Measurements from ENCODE around the gene DOCK2.

DNA sequence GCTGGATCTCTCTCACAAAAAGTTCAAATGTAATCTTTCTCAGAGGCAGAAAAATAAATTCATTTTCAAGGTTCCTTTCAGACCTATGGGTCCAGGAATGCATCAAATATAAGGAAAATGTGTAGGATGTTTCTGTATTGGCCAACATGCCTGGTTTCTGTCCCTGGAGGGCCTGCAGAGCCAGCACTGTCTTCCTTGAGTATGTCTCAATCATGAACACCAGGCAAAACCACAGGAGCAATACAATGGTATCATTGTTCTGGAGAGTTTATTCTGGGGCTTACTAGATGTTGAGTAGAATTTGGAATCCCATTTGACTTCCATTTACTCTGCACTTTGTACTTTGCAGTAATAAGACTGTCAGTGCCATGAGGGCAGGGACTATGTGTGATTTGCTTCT lies 319.7 kb downstream of the DOCK2 start:
- TF ChIP-seq, protein P1, sequence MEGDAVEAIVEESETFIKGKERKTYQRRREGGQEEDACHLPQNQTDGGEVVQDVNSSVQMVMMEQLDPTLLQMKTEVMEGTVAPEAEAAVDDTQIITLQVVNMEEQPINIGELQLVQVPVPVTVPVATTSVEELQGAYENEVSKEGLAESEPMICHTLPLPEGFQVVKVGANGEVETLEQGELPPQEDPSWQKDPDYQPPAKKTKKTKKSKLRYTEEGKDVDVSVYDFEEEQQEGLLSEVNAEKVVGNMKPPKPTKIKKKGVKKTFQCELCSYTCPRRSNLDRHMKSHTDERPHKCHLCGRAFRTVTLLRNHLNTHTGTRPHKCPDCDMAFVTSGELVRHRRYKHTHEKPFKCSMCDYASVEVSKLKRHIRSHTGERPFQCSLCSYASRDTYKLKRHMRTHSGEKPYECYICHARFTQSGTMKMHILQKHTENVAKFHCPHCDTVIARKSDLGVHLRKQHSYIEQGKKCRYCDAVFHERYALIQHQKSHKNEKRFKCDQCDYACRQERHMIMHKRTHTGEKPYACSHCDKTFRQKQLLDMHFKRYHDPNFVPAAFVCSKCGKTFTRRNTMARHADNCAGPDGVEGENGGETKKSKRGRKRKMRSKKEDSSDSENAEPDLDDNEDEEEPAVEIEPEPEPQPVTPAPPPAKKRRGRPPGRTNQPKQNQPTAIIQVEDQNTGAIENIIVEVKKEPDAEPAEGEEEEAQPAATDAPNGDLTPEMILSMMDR (IDR thresholded peaks at IDR 0.05; ENCODE audit: insufficient read depth, low read length, poor library complexity, severe bottlenecking) = no peak
- no peak for TF ChIP-seq EZH2phosphoT487 (conservative IDR thresholded peaks at IDR 0.05; ENCODE audit: low read length)
